ENCODE results near the gene DPEP1. TPM values are rescaled to one million over a fixed set of nuclear protein-coding genes. Genes with fewer than 3 reads are reported as not detected.

DPEP1 gene
- polyA plus RNA-seq, 2 donors = 0.05 TPM; not detected in 1

GRCh38 chr16:89605186-89605970 lies 8.1 kb upstream of the DPEP1 start:
- H3K4me1 ChIP-seq (ENCODE audit: control insufficient read depth in 2 of 2, insufficient read depth in 2 of 2, low read length in 1 of 2) = peaks cover 4 to 27% of the 10 kb centered on the region in 2 donors
- no peaks in the 10 kb centered on the region for H3K36me3 ChIP-seq (ENCODE audit: control insufficient read depth in 2 of 2, insufficient read depth in 2 of 2, low read length in 1 of 2)
- no peak overlapping the region for H3K27ac ChIP-seq (ENCODE audit: low read depth in 2 of 2, low read length in 1 of 2)
- H3K27me3 ChIP-seq (ENCODE audit: control insufficient read depth in 1 of 2, insufficient read depth in 2 of 2, low read length in 2 of 2) = no peaks in the 10 kb centered on the region
- H3K9me3 ChIP-seq (ENCODE audit: control insufficient read depth in 2 of 2, insufficient read depth in 1 of 2, low read depth in 1 of 2, low read length in 1 of 2) = no peaks in the 10 kb centered on the region
- no peak overlapping the region for H3K4me3 ChIP-seq (ENCODE audit: low read depth in 1 of 2, low read length in 2 of 2)
- WGBS, 2 donors = 67 to 79% methylated on average over 33 to 34 of the region's 34 CpGs

GRCh38 chr16:89606006-89606405 lies 7.4 kb upstream of the DPEP1 start:
- Histone ChIP-seq H3K4me1 (ENCODE audit: control insufficient read depth in 2 of 2, insufficient read depth in 2 of 2, low read length in 1 of 2) (peaks cover 4 to 24% of the 10 kb centered on the region in 2 donors), H3K27me3 (ENCODE audit: control insufficient read depth in 1 of 2, insufficient read depth in 2 of 2, low read length in 2 of 2) (no peaks in the 10 kb centered on the region), H3K36me3 (ENCODE audit: control insufficient read depth in 2 of 2, insufficient read depth in 2 of 2, low read length in 1 of 2) (no peaks in the 10 kb centered on the region), H3K27ac (ENCODE audit: low read depth in 2 of 2, low read length in 1 of 2) (no peak overlapping the region), H3K4me3 (ENCODE audit: low read depth in 1 of 2, low read length in 2 of 2) (no peak overlapping the region), H3K9me3 (ENCODE audit: control insufficient read depth in 2 of 2, insufficient read depth in 1 of 2, low read depth in 1 of 2, low read length in 1 of 2) (no peaks in the 10 kb centered on the region)
- WGBS, 2 donors = 62 to 66% methylated on average over 9 of the region's 9 CpGs

- Histone ChIP-seq H3K27ac (ENCODE audit: low read depth in 2 of 2, low read length in 1 of 2) (no peak overlapping the region), H3K9me3 (ENCODE audit: control insufficient read depth in 2 of 2, insufficient read depth in 1 of 2, low read depth in 1 of 2, low read length in 1 of 2) (no peaks in the 10 kb centered on the region), H3K4me1 (ENCODE audit: control insufficient read depth in 2 of 2, insufficient read depth in 2 of 2, low read length in 1 of 2) (peaks cover 4 to 16% of the 10 kb centered on the region in 2 donors), H3K36me3 (ENCODE audit: control insufficient read depth in 2 of 2, insufficient read depth in 2 of 2, low read length in 1 of 2) (no peaks in the 10 kb centered on the region), H3K27me3 (ENCODE audit: control insufficient read depth in 1 of 2, insufficient read depth in 2 of 2, low read length in 2 of 2) (no peaks in the 10 kb centered on the region), H3K4me3 (ENCODE audit: low read depth in 1 of 2, low read length in 2 of 2) (no peak overlapping the region)
- 69 to 80% methylated on average over 9 of the region's 9 CpGs for WGBS, 2 donors
Observed at GRCh38 chr16:89607453-89607852, 6.0 kb upstream of the DPEP1 start.

DNA sequence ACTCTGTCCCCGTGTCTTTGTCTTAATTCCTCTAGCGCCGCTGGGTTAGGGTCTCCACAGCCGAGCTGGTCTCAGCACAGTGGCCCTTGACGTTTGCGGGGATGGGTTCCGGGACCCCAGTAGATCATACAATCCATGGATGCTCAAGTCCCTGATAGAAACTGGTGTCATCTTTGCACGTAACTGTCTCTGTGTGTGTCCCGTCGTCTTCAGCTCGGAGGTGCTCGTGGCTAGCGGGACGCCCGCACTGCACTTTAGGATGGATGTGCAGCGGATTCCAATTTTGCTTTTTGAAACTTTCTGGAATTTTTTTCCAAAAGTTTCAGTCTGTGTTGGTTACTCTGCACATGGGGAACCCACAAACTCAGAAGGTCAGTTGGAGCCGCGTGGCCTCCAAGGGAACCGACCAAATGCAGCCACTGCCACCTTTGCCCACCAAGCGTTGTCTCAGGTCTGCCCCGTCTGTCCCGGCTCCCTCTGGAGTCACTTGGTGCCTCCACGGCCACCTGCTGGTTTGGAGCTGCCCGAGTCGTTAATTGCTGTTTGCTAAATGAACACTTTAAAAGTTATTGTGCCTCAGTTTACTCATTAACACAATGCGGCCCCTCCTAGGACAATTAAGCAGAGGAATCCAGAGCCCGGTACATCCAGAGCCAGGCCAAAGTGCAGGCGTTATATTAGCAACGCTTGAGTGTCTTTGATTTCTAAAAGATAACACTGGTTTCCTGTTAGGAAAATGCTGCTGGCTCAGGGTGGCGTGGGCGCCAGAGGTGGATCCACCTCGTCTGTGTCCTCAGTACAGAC lies 5.3 kb upstream of the DPEP1 start:
- no peaks in the 10 kb centered on the region for H3K36me3 ChIP-seq (ENCODE audit: control insufficient read depth in 2 of 2, insufficient read depth in 2 of 2, low read length in 1 of 2)
- H3K4me3 ChIP-seq (ENCODE audit: low read depth in 1 of 2, low read length in 2 of 2) = no peak overlapping the region
- H3K27me3 ChIP-seq (ENCODE audit: control insufficient read depth in 1 of 2, insufficient read depth in 2 of 2, low read length in 2 of 2) = no peaks in the 10 kb centered on the region
- no peaks in the 10 kb centered on the region for H3K9me3 ChIP-seq (ENCODE audit: control insufficient read depth in 2 of 2, insufficient read depth in 1 of 2, low read depth in 1 of 2, low read length in 1 of 2)
- H3K27ac ChIP-seq (ENCODE audit: low read depth in 2 of 2, low read length in 1 of 2) = no peak overlapping the region
- peaks cover 0 to 10% of the 10 kb centered on the region in 2 donors for H3K4me1 ChIP-seq (ENCODE audit: control insufficient read depth in 2 of 2, insufficient read depth in 2 of 2, low read length in 1 of 2)
- WGBS, 2 donors = 78 to 80% methylated on average over 32 of the region's 32 CpGs

DNA sequence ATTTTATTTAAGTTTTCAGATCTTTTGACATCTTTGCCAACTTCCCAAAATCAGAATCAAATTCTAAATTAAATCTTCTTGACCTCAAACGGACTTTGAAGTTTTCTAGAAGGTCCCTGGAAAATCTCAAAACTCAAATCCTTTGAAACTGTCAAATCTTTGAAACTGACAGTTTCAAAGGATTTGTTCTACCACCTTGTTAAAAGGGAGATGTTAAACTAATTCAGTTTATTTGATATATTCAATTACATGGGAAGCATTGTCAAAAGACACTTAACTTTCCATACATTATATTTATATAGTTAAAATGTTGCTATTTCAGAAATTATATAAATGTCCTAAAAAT lies 3.4 kb upstream of the DPEP1 start:
- no peak overlapping the region for H3K27ac ChIP-seq (ENCODE audit: low read depth in 2 of 2, low read length in 1 of 2)
- peaks cover 0 to 9% of the 10 kb centered on the region in 2 donors for H3K4me1 ChIP-seq (ENCODE audit: control insufficient read depth in 2 of 2, insufficient read depth in 2 of 2, low read length in 1 of 2)
- 70 to 72% methylated on average over 1 of the region's 1 CpG for WGBS, 2 donors
- H3K36me3 ChIP-seq (ENCODE audit: control insufficient read depth in 2 of 2, insufficient read depth in 2 of 2, low read length in 1 of 2) = no peaks in the 10 kb centered on the region
- H3K4me3 ChIP-seq (ENCODE audit: low read depth in 1 of 2, low read length in 2 of 2) = no peak overlapping the region
- H3K9me3 ChIP-seq (ENCODE audit: control insufficient read depth in 2 of 2, insufficient read depth in 1 of 2, low read depth in 1 of 2, low read length in 1 of 2) = no peaks in the 10 kb centered on the region
- no peaks in the 10 kb centered on the region for H3K27me3 ChIP-seq (ENCODE audit: control insufficient read depth in 1 of 2, insufficient read depth in 2 of 2, low read length in 2 of 2)

DNA sequence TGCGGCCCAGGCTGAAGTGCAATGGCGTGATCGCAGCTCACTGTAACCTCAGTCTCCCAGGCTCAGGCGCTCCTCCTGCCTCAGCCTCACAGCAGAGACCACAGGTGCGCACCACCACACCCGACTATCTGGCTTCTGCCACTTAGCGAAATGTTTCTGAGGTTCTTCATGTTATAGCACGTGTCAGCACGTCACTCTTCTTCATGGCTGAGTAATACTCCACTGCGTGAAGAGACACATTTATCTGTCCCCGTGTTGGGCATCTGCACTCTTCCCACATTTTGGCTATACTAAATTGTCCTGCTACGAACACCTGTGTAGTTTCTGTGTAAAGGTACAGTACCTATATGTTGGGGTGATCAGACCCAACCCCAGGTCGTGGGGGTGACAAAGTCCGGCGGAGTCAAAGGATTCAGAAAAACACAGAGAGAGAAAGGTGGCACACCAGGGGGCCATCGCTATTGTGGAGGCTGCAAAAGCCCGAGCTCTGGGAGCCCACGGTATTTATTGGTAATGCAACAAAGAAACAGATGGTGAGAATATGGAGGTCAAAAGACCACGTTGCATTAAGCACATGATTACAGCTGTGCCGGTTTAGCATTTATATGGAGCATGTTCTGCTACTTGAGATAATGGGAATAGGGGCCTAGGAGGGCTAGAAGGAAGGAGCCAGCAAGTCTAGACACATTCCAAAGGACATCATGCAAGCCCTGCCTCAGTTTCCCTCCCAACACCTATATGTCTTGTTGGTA lies 851 bp upstream of the DPEP1 start:
- H3K4me3 ChIP-seq (ENCODE audit: low read depth in 1 of 2, low read length in 2 of 2) = no peak overlapping the region
- H3K36me3 ChIP-seq (ENCODE audit: control insufficient read depth in 2 of 2, insufficient read depth in 2 of 2, low read length in 1 of 2) = no peaks in the 10 kb centered on the region
- peaks cover 0 to 4% of the 10 kb centered on the region in 2 donors for H3K9me3 ChIP-seq (ENCODE audit: control insufficient read depth in 2 of 2, insufficient read depth in 1 of 2, low read depth in 1 of 2, low read length in 1 of 2)
- no peaks in the 10 kb centered on the region for H3K27me3 ChIP-seq (ENCODE audit: control insufficient read depth in 1 of 2, insufficient read depth in 2 of 2, low read length in 2 of 2)
- WGBS, 2 donors = 85 to 86% methylated on average over 20 of the region's 20 CpGs
- H3K27ac ChIP-seq (ENCODE audit: low read depth in 2 of 2, low read length in 1 of 2) = no peak overlapping the region
- peaks cover 2 to 3% of the 10 kb centered on the region in 2 donors for H3K4me1 ChIP-seq (ENCODE audit: control insufficient read depth in 2 of 2, insufficient read depth in 2 of 2, low read length in 1 of 2)

- Histone ChIP-seq H3K27me3 (ENCODE audit: control insufficient read depth in 1 of 2, insufficient read depth in 2 of 2, low read length in 2 of 2) (no peaks in the 10 kb centered on the region), H3K4me3 (ENCODE audit: low read depth in 1 of 2, low read length in 2 of 2) (no peak overlapping the region), H3K27ac (ENCODE audit: low read depth in 2 of 2, low read length in 1 of 2) (no peak overlapping the region), H3K4me1 (ENCODE audit: control insufficient read depth in 2 of 2, insufficient read depth in 2 of 2, low read length in 1 of 2) (peaks cover 2 to 3% of the 10 kb centered on the region in 2 donors), H3K36me3 (ENCODE audit: control insufficient read depth in 2 of 2, insufficient read depth in 2 of 2, low read length in 1 of 2) (no peaks in the 10 kb centered on the region), H3K9me3 (ENCODE audit: control insufficient read depth in 2 of 2, insufficient read depth in 1 of 2, low read depth in 1 of 2, low read length in 1 of 2) (peaks cover 0 to 4% of the 10 kb centered on the region in 2 donors)
- 65 to 91% methylated on average over 22 of the region's 22 CpGs for WGBS, 2 donors
Observed at GRCh38 chr16:89613954-89614459, 565 bp downstream of the DPEP1 start.

DNA sequence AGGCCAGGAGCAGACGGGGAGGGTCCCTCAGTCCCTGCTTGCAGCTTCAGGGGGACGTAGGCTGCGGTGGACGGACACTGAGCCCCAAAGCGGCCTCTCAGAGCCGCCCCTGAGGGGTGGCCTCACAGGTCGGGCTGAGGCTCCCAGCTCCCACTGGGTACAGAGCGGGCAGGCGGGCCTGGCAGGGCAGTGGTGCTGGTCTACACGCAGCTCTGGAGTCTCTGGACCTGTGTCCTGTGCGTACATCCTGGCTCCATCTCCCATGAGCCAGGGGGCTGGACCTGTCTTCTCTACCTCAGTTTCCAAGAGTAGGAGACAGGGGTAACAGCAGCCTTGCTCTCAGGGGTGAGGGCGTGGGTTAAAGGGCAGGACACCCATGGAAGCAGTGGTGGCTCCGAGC lies 1.7 kb downstream of the DPEP1 start:
- H3K27me3 ChIP-seq (ENCODE audit: control insufficient read depth in 1 of 2, insufficient read depth in 2 of 2, low read length in 2 of 2) = no peaks in the 10 kb centered on the region
- no peak overlapping the region for H3K4me3 ChIP-seq (ENCODE audit: low read depth in 1 of 2, low read length in 2 of 2)
- no peaks in the 10 kb centered on the region for H3K36me3 ChIP-seq (ENCODE audit: control insufficient read depth in 2 of 2, insufficient read depth in 2 of 2, low read length in 1 of 2)
- WGBS, 2 donors = 80 to 86% methylated on average over 12 to 13 of the region's 13 CpGs
- no peak overlapping the region for H3K27ac ChIP-seq (ENCODE audit: low read depth in 2 of 2, low read length in 1 of 2)
- H3K9me3 ChIP-seq (ENCODE audit: control insufficient read depth in 2 of 2, insufficient read depth in 1 of 2, low read depth in 1 of 2, low read length in 1 of 2) = peaks cover 0 to 4% of the 10 kb centered on the region in 2 donors
- H3K4me1 ChIP-seq (ENCODE audit: control insufficient read depth in 2 of 2, insufficient read depth in 2 of 2, low read length in 1 of 2) = peaks cover 2 to 3% of the 10 kb centered on the region in 2 donors

DNA sequence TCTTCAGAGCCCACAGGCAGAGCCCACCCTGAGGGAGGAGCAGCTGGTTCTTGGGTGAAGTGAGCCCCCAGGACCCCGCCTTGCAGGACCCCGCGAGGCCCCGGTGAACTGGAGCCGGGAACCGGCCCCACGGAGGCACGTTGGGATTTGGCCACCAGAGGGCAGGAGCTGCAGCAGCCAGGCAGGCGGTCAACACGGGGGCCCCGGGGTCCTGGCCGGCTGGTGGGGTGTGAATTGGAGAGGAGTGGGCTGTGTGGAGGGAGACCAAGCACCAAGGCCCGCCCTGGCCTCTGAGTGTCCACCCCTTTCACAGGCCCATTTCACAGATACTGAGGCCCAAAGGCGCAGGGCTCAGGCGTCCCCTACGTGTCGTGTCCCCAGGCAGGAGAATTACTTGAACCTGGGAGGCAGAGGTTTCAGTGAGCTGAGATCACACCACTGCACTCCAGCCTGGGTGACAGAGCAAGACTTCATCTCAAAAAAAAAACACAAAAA lies 2.2 kb downstream of the DPEP1 start:
- H3K9me3 ChIP-seq (ENCODE audit: control insufficient read depth in 2 of 2, insufficient read depth in 1 of 2, low read depth in 1 of 2, low read length in 1 of 2) = peaks cover 0 to 4% of the 10 kb centered on the region in 2 donors
- no peaks in the 10 kb centered on the region for H3K27me3 ChIP-seq (ENCODE audit: control insufficient read depth in 1 of 2, insufficient read depth in 2 of 2, low read length in 2 of 2)
- no peak overlapping the region for H3K4me3 ChIP-seq (ENCODE audit: low read depth in 1 of 2, low read length in 2 of 2)
- H3K4me1 ChIP-seq (ENCODE audit: control insufficient read depth in 2 of 2, insufficient read depth in 2 of 2, low read length in 1 of 2) = peaks cover 2 to 3% of the 10 kb centered on the region in 2 donors
- H3K36me3 ChIP-seq (ENCODE audit: control insufficient read depth in 2 of 2, insufficient read depth in 2 of 2, low read length in 1 of 2) = no peaks in the 10 kb centered on the region
- H3K27ac ChIP-seq (ENCODE audit: low read depth in 2 of 2, low read length in 1 of 2) = no peak overlapping the region
- 28 to 35% methylated on average over 17 of the region's 17 CpGs for WGBS, 2 donors

All from esophagus (tissue), 2 donors.